NCI-H1092 treated with DMSO at 0.1 percent for 48 hours (cell line): ENCODE results near the gene TRIB2.

Source experiments
- DNase-seq: peaks from one replicate; lab custom pipeline; 2025; lab: John Stamatoyannopoulos, UW

TRIB2 gene

GRCh38 chr2:12742891-12743290 is 26.2 kb downstream of the TRIB2 start:
- DNase-seq: no peak

- no peak for DNase-seq
These were observed 33.6 kb downstream of the TRIB2 start for GRCh38 chr2:12750166-12750905.

DNA sequence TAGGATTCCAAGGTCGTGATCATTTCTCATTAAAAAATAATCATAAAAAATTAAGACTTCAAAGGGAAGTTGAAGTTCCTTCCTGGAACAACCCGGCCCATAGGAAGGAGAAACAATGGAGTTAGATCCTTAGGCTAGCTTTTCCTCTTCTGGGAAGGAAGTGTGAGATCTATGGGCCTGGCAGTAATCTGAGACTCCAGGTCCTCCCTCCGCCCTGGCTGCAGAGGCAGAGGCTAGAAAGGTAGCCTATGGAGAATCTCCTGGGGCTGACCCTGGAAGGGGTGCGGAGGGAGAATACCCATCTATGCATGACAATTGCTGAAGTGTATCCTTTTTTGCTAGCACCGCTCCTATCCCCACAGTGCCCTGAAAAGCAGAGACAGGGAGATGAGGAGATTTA is 37.9 kb downstream of the TRIB2 start:
- DNase-seq: no peak

DNA sequence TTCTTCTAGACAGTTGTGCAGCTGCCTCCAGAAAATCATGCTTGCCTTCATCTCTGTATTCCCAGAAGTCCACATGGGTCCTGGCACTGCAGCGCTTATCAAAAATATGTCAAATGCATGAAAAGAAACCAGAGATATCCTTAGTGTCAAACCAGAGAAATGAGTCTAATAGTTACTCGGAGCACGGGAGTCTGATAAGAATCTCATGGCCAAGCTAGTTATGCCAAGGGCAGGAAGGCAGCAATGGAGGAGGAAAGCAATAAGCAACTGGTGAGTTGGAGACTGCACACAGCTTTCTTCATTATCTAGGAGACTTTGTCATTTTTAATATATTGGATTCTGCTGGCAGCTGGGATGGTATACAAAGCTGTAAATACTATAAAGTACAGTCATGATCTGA is 38.6 kb downstream of the TRIB2 start:
- no peak for DNase-seq

GRCh38 chr2:12759248-12759647 is 42.5 kb downstream of the TRIB2 start:
- DNase-seq: no peak

DNA sequence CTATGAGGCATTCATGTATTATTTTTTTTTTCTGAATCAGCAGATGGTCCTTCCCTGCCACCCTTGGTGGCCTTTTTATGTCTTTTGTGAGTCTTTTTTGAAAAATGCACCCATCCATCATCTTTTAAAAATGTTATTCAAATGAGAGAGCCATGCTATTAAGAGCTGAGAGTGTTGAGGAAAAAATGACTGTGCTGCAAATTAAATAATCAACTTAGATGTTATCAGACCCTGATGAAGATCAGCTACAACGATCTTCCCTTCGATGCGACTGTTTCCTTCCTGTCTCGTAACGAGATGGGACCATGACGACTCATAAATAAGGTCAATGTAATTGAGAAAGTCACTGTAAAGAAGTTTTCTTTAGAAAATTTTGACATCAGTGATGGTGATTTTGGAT is 44.4 kb downstream of the TRIB2 start:
- no peak for DNase-seq

- DNase-seq: no peak
These were observed 45.6 kb downstream of the TRIB2 start for GRCh38 chr2:12762337-12762736.

DNA sequence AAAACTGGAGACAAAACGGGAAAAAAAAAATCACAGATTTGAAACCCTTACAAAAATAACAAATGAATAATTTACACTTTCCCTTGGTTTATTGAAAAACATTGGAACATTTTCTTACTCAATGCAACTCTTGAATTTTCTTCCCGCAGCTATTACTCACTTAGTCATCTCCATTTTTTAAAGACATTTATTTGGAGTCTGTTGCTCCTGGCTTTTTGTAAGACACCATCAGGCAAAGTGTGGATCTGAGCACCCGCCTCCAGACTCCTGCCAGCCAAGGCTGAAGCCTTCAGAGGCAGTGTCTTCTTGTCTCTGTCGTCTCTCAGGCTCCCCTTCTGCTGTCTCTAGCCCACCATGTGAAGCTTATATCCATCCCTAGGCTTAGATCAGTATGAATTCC is 46.2 kb downstream of the TRIB2 start:
- DNase-seq: no peak

GRCh38 chr2:12763486-12763885 is 46.8 kb downstream of the TRIB2 start:
- DNase-seq: no peak

- DNase-seq: no peak
These were observed 47.5 kb downstream of the TRIB2 start for GRCh38 chr2:12764075-12764730.

GRCh38 chr2:12764849-12765605 is 48.3 kb downstream of the TRIB2 start:
- no peak for DNase-seq

- no peak for DNase-seq
These were observed 49.7 kb downstream of the TRIB2 start for GRCh38 chr2:12766421-12766879.

GRCh38 chr2:12767541-12767940 is 50.8 kb downstream of the TRIB2 start:
- DNase-seq: no peak

DNA sequence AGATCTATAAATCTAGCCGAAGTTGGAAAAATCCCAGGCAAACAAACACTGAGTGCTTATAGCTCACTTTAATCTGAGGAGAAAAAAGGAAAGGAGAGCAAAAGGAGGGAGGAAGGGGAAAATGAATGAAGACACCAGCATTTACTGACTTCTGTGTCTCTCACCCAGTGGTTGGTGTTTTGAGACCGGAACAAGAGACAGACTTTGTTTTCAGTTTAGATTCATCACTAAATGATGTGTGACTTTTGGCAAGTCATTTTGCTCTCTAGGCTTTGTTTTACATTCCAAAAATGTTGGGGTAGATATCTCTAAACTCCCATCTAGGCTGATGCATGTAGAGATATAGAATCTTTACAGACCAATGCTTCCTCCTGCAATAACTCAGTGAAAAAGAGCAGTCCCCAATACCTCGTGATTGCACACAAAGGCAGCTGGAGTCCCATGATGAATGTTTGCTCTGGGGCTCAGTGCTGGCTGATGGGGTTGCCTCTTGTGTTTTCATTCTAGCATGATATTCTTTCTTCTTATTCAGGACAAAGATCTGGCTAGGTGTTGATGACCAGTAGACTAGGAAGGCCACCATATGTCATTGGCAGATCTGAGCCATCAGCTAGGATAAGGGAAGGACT is 51.4 kb downstream of the TRIB2 start:
- no peak for DNase-seq

- DNase-seq: no peak
These were observed 52.9 kb downstream of the TRIB2 start for GRCh38 chr2:12769492-12770105.

DNA sequence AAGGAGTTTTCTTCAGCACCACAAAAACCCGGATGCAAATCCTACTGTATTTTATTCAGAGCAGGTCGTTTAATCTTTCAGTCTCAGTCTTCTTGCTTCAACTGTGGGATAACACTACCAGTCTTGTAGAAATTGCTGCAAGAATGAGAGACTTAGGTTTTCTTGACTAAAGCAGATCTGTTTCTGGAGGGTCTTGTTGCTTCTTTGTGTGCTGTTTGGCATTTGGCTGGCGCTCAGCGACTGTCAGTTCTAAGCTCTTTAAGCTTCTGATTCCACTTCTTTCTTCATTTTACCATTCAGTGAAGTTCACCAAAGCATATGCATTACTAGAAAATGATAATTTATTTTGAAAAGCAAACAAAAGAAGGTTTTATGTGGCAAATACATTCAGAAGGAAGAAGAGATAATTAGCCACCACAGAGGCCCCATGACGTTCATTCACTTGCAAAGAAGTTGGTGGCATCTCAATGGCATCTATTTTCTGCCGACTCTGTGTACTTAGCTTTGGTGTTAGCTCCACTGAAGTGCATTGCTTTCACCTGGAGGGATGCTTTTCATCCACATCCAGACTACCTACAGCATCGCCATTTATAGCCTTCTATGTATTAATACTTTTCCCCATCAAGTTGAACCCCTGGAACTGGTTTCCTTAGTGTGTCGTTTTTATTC is 53.7 kb downstream of the TRIB2 start:
- DNase-seq: no peak

- no peak for DNase-seq
These were observed 54.4 kb downstream of the TRIB2 start for GRCh38 chr2:12771154-12771553.

GRCh38 chr2:12773586-12774394 is 57.1 kb downstream of the TRIB2 start:
- DNase-seq: peak; percentile 6

DNA sequence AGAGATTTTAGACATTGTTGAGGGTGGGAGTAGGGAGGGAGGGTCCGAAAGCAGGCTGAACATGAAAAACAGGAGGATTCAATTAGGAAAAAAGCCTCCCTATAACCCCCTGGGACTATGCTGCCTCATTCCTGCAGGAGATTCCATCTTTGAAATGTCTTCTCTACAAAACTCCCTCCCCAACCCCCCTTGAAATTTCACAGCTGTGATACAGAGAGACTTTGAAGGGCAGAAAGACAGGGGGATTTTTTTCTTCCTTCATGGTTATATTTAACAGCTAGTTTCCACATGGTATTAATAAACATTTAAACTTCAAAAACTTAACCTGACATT is 57.6 kb downstream of the TRIB2 start:
- no peak for DNase-seq

DNA sequence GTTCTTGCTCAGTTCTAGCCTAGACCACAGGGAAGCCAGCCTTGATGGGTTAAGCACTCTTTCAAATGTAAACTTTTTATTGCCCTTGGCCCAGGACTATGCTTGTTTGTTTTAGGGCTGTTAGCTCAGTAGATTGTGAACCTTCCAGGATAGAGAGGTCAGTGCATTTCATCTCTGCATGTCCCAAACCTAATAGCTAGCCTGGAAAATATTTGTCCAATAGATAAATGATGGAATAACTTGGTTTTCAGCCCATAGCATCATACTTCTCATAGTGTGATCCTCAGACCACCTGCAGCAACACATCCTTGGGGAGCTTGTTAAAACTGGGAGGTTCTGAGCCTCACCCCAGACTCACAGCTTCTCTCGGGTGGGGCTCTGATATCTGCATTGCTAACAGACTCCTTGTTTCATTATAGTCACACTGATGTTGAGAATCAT is 59.8 kb downstream of the TRIB2 start:
- no peak for DNase-seq

GRCh38 chr2:12778369-12778768 is 61.6 kb downstream of the TRIB2 start:
- DNase-seq: no peak
